HepG2 (cell line): ENCODE data around the gene FAT1.

Source experiments
- HOXA7 ChIP-seq: sonication (generic); formaldehyde crosslinking; IDR thresholded peaks from 2 replicates; pipeline ENCODE4 v1.8.1; 2022; ENCODE audit warnings: mild to moderate bottlenecking, missing genetic modification reagents, moderate library complexity
- JUNB ChIP-seq: sonication (generic); formaldehyde crosslinking; IDR thresholded peaks from 2 replicates; pipeline ENCODE4 v1.8.0; 2022; ENCODE audit warnings: missing genetic modification reagents, mild to moderate bottlenecking, borderline replicate concordance
- MXD4 ChIP-seq: IDR thresholded peaks from 2 replicates; pipeline ENCODE4 v1.6.1; 2016; ENCODE audit warnings: mild to moderate bottlenecking, missing biosample characterization, missing genetic modification reagents
- NFE2 ChIP-seq: sonication (generic); formaldehyde crosslinking; IDR thresholded peaks from 2 replicates; pipeline ENCODE4 v1.4.0; 2020; ENCODE audit warnings: missing genetic modification reagents
- POLR2A ChIP-seq, 2 experiments: IDR thresholded peaks; 2 replicates each; pipeline ENCODE4 v1.6.1; 2011; ENCODE audit warnings: low read depth in 2 of 2, low read length in 2 of 2, mild to moderate bottlenecking in 1 of 2, moderate library complexity in 1 of 2; ENCODE audit not compliant: insufficient read depth in 1 of 2
- SMC3 ChIP-seq: IDR thresholded peaks from 2 replicates; pipeline ENCODE4 v1.6.1; 2011; ENCODE audit warnings: low read length, improper control_type of control experiment
- STAG1 ChIP-seq: sonication (generic); formaldehyde crosslinking; IDR thresholded peaks from 2 replicates; pipeline ENCODE4 v1.4.0; 2020; ENCODE audit warnings: missing genetic modification reagents
- YY1 ChIP-seq: IDR thresholded peaks from 2 replicates; pipeline ENCODE4 v1.6.1; 2011; ENCODE audit warnings: low read length, low read depth, moderate library complexity, mild to moderate bottlenecking; ENCODE audit not compliant: insufficient read depth, insufficient replicate concordance
- ZNF883 ChIP-seq: sonication (generic); formaldehyde crosslinking; IDR thresholded peaks from 2 replicates; pipeline ENCODE4 v1.5.1; 2020; ENCODE audit warnings: mild to moderate bottlenecking, missing genetic modification reagents; ENCODE audit errors: not compliant biosample characterization
- TF ChIP-seq, protein P1 (sequence below): sonication (generic); formaldehyde crosslinking; IDR thresholded peaks from 2 replicates; pipeline ENCODE4 v1.5.1; 2020; ENCODE audit warnings: mild to moderate bottlenecking, missing genetic modification reagents, moderate library complexity
- TF ChIP-seq, protein P2 (sequence below): sonication (generic); formaldehyde crosslinking; IDR thresholded peaks from 2 replicates; pipeline ENCODE4 v1.4.0; 2020; ENCODE audit warnings: missing genetic modification reagents

DNA sequence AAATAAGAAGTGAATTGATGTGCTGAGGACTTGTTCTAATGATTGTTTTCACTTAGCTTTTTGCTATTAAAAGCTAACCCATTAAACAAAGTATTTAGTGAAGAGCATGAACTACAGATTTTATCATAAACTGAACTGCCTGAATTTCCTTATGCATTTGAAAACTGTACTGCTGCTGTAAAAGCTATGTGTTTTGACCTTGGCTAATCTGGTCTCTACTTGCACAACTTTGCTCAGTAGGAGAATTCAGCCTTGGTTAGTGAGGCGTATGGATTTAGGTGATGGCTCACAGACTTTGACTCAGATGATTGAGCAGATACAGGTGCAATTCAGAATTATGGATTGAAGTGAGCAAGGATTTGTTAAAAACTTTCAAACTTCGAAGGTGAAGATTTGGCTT is 38.7 kb upstream of the FAT1 start:
- TF ChIP-seq YY1, result no peak
- no peak for TF ChIP-seq STAG1 (CRISPR knock-in tag)
- no peak for TF ChIP-seq NFE2 (CRISPR knock-in tag)
- TF ChIP-seq HOXA7, result no peak
- no peak for TF ChIP-seq SMC3
- TF ChIP-seq JUNB (CRISPR knock-in tag), result no peak
- TF ChIP-seq, protein P1, sequence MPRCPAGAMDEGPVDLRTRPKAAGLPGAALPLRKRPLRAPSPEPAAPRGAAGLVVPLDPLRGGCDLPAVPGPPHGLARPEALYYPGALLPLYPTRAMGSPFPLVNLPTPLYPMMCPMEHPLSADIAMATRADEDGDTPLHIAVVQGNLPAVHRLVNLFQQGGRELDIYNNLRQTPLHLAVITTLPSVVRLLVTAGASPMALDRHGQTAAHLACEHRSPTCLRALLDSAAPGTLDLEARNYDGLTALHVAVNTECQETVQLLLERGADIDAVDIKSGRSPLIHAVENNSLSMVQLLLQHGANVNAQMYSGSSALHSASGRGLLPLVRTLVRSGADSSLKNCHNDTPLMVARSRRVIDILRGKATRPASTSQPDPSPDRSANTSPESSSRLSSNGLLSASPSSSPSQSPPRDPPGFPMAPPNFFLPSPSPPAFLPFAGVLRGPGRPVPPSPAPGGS, result no peak
- no peak for TF ChIP-seq ZNF883 (CRISPR knock-in tag)
- TF ChIP-seq MXD4 (CRISPR knock-in tag), result no peak
- TF ChIP-seq, protein P2, sequence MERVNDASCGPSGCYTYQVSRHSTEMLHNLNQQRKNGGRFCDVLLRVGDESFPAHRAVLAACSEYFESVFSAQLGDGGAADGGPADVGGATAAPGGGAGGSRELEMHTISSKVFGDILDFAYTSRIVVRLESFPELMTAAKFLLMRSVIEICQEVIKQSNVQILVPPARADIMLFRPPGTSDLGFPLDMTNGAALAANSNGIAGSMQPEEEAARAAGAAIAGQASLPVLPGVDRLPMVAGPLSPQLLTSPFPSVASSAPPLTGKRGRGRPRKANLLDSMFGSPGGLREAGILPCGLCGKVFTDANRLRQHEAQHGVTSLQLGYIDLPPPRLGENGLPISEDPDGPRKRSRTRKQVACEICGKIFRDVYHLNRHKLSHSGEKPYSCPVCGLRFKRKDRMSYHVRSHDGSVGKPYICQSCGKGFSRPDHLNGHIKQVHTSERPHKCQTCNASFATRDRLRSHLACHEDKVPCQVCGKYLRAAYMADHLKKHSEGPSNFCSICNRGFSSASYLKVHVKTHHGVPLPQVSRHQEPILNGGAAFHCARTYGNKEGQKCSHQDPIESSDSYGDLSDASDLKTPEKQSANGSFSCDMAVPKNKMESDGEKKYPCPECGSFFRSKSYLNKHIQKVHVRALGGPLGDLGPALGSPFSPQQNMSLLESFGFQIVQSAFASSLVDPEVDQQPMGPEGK (CRISPR knock-in tag), result no peak
- TF ChIP-seq POLR2A (IDR thresholded peaks at IDR 0.05; ENCODE audit: insufficient read depth in 1 of 2, low read depth in 2 of 2, low read length in 2 of 2), result no peak
